GM12873 (cell line): Measurements from ENCODE around the gene STK36.
A peak's percentile ranks its signal among the peaks of the same experiment; 100 is the strongest.

Experiments
- CTCF ChIP-seq: IDR thresholded peaks from 2 replicates; pipeline ENCODE4 v1.5.1; 2012; ENCODE audit warnings: low read depth, mild to moderate bottlenecking, moderate library complexity, low read length, control low read depth; ENCODE audit not compliant: insufficient read depth; ENCODE audit errors: missing control alignments

The STK36 gene

GRCh38 chr2:218727502-218728165 lies 55.7 kb downstream of the STK36 start:
- TF ChIP-seq CTCF = peak; percentile 47

- TF ChIP-seq CTCF = no peak
These were observed 57.8 kb downstream of the STK36 start for GRCh38 chr2:218729640-218730039.

GRCh38 chr2:218732052-218732760 lies 60.3 kb downstream of the STK36 start:
- TF ChIP-seq CTCF = no peak

- TF ChIP-seq CTCF = no peak
These were observed 60.9 kb downstream of the STK36 start for GRCh38 chr2:218732761-218733158.

- TF ChIP-seq CTCF = no peak
These were observed 61.5 kb downstream of the STK36 start for GRCh38 chr2:218733171-218734021.

GRCh38 chr2:218734190-218734975 lies 62.5 kb downstream of the STK36 start:
- no peak for TF ChIP-seq CTCF
